GM19025 (cell line): ENCODE measurements around the gene ZNF426.

ENCODE experiments used
- ATAC-seq: cut with Tn5 transposase; IDR thresholded peaks from one replicate; pipeline ENCODE4 v1.9.1; 2021; ENCODE audit warnings: mild to moderate bottlenecking, low read depth, moderate library complexity; ENCODE audit not compliant: unreplicated experiment

The ZNF426 gene

DNA sequence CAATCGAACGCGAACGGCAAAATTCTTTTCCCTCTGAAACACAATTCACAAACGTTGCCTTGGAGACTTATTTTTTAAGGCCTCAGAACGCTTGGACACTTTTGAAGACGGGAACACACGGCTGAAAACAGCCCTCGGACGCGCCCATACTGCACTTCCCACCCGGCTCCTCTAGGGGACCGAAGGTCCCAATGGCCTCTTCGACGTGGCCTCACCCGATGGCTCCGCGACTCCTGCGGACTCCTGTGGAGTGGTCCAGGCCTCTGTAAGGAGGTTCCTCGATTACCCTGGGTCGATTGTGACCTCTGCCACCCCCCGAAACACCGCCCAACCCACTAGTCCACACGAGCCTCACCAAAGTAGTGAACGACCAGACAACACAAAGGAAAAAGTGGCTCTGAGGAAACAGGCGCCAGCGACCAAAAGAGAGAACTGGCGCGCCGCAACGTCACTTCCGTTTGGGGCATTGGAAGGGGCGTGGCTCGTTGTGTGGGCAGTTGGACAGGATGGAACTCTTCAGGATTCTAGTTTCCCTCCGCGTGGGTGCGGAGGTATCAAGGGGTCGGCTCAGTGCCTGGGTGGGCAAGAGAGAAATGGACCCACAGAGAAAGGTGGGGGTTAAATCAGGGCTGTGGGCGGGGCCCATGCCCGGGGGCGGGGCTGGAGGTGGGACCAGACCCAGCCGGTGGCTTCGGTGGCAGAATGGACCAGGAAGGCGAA, 40.1 kb downstream of the ZNF426 start, which contains the start of gene ZNF560:
Gene ZNF560 (minus strand): TSS at position 434 of the 720 bp plus-strand sequence. CDS start 23,303 bp downstream, outside the sequence.
- no peak for ATAC-seq

- no peak for ATAC-seq
These were observed 44.3 kb downstream of the ZNF426 start for GRCh38 chr19:9494096-9494495.

DNA sequence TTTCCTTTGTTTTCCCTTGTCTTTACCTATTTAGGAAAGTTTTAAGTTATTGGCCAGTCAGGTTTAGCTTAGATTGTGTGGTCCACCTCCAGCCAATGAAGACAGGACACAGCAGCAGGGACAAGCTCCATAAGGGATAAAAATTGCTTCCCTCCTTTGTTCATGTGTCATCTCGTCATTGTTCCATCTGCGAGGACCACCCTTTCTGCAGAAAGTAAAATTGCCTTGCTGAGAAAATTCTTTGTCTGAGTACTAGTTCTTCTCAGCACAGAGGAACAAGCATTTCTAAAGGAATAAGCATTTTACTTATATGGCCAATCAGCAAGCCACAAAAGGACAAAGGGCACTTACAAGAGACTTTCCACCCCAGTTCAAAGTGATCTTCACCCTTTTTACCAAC, 51.4 kb downstream of the ZNF426 start:
- ATAC-seq, result no peak

DNA sequence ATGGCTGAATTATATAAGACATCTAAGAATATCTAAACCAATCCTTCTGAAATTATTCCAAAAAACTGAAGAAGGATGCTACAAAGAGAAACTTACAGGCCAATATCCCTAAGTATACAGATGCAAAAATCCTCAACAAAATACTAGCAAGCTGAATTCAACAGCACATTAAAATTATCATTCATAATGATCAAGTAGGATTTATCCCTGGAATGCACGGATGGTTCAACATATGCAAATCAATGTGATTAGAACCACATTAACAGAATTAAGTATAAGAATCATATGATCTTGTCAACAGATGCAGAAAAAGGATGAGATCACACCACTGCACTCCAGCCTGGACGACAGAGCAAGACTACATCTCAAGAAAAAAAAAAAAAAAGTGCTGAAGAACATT, 53.3 kb downstream of the ZNF426 start:
- ATAC-seq, result no peak

GRCh38 chr19:9474975-9475374, 63.5 kb downstream of the ZNF426 start:
- ATAC-seq, result no peak
